ENCODE data around the gene BCAS1.

The BCAS1 gene

DNA sequence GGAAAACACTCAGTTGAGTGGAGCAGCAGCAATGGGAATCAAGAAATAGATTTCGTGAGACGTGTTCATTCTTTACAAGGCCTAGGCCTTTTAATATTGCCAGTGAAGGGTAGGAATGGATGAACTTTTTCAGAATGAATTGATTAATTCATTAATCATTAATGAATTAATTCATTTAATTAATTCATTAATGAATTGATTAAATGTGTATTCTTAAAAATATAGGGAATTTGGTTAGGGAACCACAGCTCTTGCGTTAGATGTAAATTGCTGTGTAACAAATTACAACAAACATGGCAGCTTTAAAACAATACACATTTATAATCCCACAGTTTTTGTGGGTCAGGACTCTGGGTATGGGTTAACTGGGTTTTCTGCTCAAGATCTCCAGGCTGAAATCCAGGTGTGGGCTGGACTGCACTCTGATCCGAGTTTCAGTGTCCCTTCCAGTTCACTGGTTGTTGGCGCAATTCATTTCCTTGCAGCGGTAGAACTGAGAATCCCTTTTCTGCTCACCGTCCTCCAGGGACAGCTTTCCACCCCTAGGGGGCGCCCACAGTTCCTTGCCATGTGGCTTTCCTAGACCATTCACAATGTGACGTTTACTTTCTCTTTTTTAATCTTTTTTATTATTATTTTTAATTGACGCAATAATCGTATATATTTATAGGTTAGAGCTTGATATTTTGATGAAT, 32.8 kb upstream of the BCAS1 start:
- DNase-seq (ENCODE audit: low read depth), result peak; percentile 82
- no peak overlapping the region for H3K4me3 ChIP-seq (ENCODE audit: low read depth, low read length)
- TF ChIP-seq CTCF (conservative IDR thresholded peaks at IDR 0.05; ENCODE audit: low read depth, low read length), result peak; percentile 99

DNA sequence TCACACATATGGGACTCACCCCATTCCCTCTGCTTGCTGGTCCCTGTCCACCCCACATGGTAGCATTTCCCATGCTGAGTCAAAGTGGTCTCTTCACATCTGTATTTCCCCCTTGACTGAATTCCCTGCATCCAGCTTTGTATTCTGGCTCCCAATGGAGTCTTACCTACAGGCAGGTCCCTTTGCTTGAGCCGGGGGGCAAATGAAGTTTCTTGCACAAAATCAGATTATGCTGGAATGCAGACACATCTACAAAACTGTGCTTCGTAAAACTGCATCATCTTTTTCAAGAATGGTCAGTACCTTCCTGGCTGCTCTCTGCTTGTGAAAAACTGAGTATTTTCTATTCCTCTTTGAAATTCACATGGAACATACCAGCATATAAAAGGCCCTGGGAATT, 32.1 kb upstream of the BCAS1 start:
- DNase-seq (ENCODE audit: low read depth), result no peak
- no peak overlapping the region for H3K4me3 ChIP-seq (ENCODE audit: low read depth, low read length)
- no peak for TF ChIP-seq CTCF (conservative IDR thresholded peaks at IDR 0.05; ENCODE audit: low read depth, low read length)

DNA sequence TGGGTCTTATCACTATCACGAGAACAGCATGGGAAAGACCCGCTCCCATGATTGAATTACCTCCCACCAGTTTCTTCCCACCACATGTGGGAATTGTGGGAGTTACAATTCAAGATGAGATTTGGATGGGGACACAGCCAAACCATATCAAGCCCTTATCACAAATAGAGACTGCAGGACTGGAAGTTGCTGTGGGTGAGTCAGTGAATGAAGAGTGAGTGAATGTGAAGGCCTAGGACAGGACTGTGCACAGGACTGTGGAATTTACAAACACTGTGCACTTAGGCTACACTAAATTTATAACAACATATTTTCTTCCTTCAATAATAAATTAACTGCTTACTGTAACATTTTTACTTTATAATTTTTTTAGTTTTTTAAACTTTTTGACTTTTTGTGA, 30.2 kb upstream of the BCAS1 start:
- H3K4me3 ChIP-seq (ENCODE audit: low read depth, low read length), result no peak overlapping the region
- no peak for DNase-seq (ENCODE audit: low read depth)
- no peak for TF ChIP-seq CTCF (conservative IDR thresholded peaks at IDR 0.05; ENCODE audit: low read depth, low read length)

GRCh38 chr20:54099894-54100293, 29.5 kb upstream of the BCAS1 start:
- no peak for DNase-seq (ENCODE audit: low read depth)
- TF ChIP-seq CTCF (conservative IDR thresholded peaks at IDR 0.05; ENCODE audit: low read depth, low read length), result no peak
- no peak overlapping the region for H3K4me3 ChIP-seq (ENCODE audit: low read depth, low read length)

- H3K4me3 ChIP-seq (ENCODE audit: low read depth, low read length), result no peak overlapping the region
- TF ChIP-seq CTCF (conservative IDR thresholded peaks at IDR 0.05; ENCODE audit: low read depth, low read length), result no peak
- no peak for DNase-seq (ENCODE audit: low read depth)
Observed at GRCh38 chr20:54098047-54098446, 27.7 kb upstream of the BCAS1 start.

GRCh38 chr20:54097236-54097529, 26.8 kb upstream of the BCAS1 start:
- H3K4me3 ChIP-seq (ENCODE audit: low read depth, low read length), result no peak overlapping the region
- TF ChIP-seq CTCF (conservative IDR thresholded peaks at IDR 0.05; ENCODE audit: low read depth, low read length), result no peak
- no peak for DNase-seq (ENCODE audit: low read depth)

GRCh38 chr20:54095824-54096223, 25.4 kb upstream of the BCAS1 start:
- no peak overlapping the region for H3K4me3 ChIP-seq (ENCODE audit: low read depth, low read length)
- DNase-seq (ENCODE audit: low read depth), result no peak
- no peak for TF ChIP-seq CTCF (conservative IDR thresholded peaks at IDR 0.05; ENCODE audit: low read depth, low read length)
